Astrocyte (in vitro differentiated cells and primary cell): ENCODE data around the gene NDUFAF8. TPM values are rescaled to one million over a fixed set of nuclear protein-coding genes. Genes with fewer than 3 reads are reported as not detected.

Experiments used
- DNase-seq: peaks from one replicate; pipeline ENCODE4 v3.0.0-alpha.2; 2010; ENCODE audit warnings: low read depth
- FAIRE-seq: peaks from 2 replicates; lab custom pipeline; 2011; peaks lifted over from hg19 to GRCh38; lab: Jason Lieb, UNC
- H2AFZ ChIP-seq: 2 replicates; pipeline ENCODE4 v1.6.0; 2012; ENCODE audit warnings: low read depth, low read length, inconsistent platforms
- H3K27ac ChIP-seq: 2 replicates; pipeline ENCODE4 v1.5.1; 2011; ENCODE audit warnings: low read depth, low read length, inconsistent platforms
- H3K27me3 ChIP-seq: 2 replicates; pipeline ENCODE4 v1.6.0; 2011; ENCODE audit warnings: low read length, inconsistent platforms; ENCODE audit not compliant: insufficient read depth
- H3K36me3 ChIP-seq: 2 replicates; pipeline ENCODE4 v1.5.1; 2011; ENCODE audit warnings: low read length, inconsistent platforms; ENCODE audit not compliant: insufficient read depth
- H3K4me1 ChIP-seq: 2 replicates; pipeline ENCODE4 v1.5.1; 2011; ENCODE audit warnings: low read length, inconsistent platforms; ENCODE audit not compliant: insufficient read depth
- H3K4me2 ChIP-seq: 2 replicates; pipeline ENCODE4 v1.6.0; 2012; ENCODE audit warnings: low read length, inconsistent platforms
- H3K4me3 ChIP-seq: 2 replicates; pipeline ENCODE4 v1.5.1; 2011; ENCODE audit warnings: low read depth, mild to moderate bottlenecking, low read length, inconsistent platforms; ENCODE audit not compliant: insufficient read depth
- H3K79me2 ChIP-seq: 2 replicates; pipeline ENCODE4 v1.6.0; 2012; ENCODE audit warnings: mild to moderate bottlenecking, low read length, inconsistent platforms; ENCODE audit not compliant: insufficient read depth
- H3K9ac ChIP-seq: 2 replicates; pipeline ENCODE4 v1.6.0; 2012; ENCODE audit warnings: mild to moderate bottlenecking, low read length, inconsistent platforms
- H3K9me3 ChIP-seq: 2 replicates; pipeline ENCODE4 v1.5.1; 2012; ENCODE audit warnings: low read depth, mild to moderate bottlenecking, low read length, inconsistent platforms; ENCODE audit not compliant: insufficient read depth
- H4K20me1 ChIP-seq: 2 replicates; pipeline ENCODE4 v1.6.0; 2012; ENCODE audit warnings: low read length, inconsistent platforms; ENCODE audit not compliant: insufficient read depth
- H3K27ac Mint-ChIP-seq: one replicate; pipeline ENCODE4 v1.8.0; 2021; ENCODE audit warnings: mild to moderate bottlenecking, mixed read lengths; ENCODE audit not compliant: unreplicated experiment
- H3K27me3 Mint-ChIP-seq: one replicate; pipeline ENCODE4 v1.8.0; 2021; ENCODE audit warnings: low read depth, mixed read lengths; ENCODE audit not compliant: unreplicated experiment
- H3K36me3 Mint-ChIP-seq: one replicate; pipeline ENCODE4 v1.8.0; 2021; ENCODE audit warnings: low read depth, mixed read lengths; ENCODE audit not compliant: unreplicated experiment
- H3K4me1 Mint-ChIP-seq: one replicate; pipeline ENCODE4 v1.8.0; 2021; ENCODE audit warnings: low read depth, mixed read lengths; ENCODE audit not compliant: unreplicated experiment
- H3K4me3 Mint-ChIP-seq: one replicate; pipeline ENCODE4 v1.8.0; 2021; ENCODE audit warnings: mild to moderate bottlenecking, moderate library complexity, mixed read lengths; ENCODE audit not compliant: unreplicated experiment
- H3K9me3 Mint-ChIP-seq: one replicate; pipeline ENCODE4 v1.8.0; 2021; ENCODE audit warnings: mild to moderate bottlenecking, mixed read lengths; ENCODE audit not compliant: unreplicated experiment
- EZH2 ChIP-seq: IDR thresholded peaks from 2 replicates; pipeline ENCODE4 v1.6.1; 2012; ENCODE audit warnings: mild to moderate bottlenecking, low read length, inconsistent platforms; ENCODE audit not compliant: insufficient read depth
- total RNA-seq: library from RNA; stranded (reverse); gene quantifications from 2 replicates; pipeline ENCODE4 v1.2.1, GENCODE V29; 2021
- TF ChIP-seq, protein P1 (sequence below): IDR thresholded peaks from 2 replicates; pipeline ENCODE4 v1.5.1; 2011; ENCODE audit warnings: low read depth, mild to moderate bottlenecking, inconsistent platforms, low read length, moderate library complexity; ENCODE audit not compliant: insufficient read depth

NDUFAF8 gene
- total RNA-seq, 1 donor from 2014 or later: 67.2 TPM

DNA sequence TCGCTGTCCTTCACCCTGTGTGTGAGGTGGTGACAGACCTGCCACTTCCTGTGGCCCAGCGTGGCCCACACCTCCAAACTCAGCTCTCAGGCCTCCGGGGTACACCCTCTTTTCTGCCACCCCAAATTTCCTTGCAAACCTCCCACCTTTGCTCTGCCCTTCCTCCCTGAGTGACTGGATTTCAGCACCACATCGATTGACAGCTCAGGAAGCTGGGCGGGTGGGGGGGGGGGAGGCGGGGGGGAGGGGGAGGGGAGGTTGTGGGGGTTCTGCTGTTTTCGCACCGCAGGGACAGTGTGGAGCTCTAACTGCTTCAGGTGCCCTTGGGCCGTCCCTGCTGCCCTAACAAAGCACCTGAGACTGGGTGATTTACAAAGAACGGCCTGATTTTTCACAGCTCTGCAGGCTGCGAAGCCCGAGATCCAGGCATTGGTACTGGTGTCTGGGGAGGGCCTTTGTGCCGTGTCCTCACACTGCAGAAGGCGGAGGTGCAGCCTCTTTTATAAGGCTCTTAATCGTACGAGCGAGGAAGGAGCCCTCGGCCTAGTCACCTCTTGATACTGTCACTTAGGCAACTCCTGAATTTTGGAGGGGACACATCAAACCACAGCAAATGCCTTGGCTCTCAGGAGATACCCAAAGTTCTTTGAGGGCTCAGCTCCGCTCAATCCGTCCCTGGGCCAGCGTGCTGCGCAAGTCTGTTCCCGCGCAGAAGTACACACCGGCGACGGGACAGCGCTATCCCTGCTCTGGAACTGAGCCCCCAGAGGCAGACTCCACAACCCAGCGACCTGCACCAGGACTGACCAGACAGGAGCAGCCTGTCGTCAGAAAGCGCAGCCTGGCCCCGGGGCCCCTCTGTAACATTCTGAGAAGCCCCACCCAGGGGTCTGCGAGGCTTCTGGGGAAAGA, 3.6 kb downstream of the NDUFAF8 start:
- H3K36me3 Mint-ChIP-seq: peaks cover 5% of the 10 kb centered on the region

DNA sequence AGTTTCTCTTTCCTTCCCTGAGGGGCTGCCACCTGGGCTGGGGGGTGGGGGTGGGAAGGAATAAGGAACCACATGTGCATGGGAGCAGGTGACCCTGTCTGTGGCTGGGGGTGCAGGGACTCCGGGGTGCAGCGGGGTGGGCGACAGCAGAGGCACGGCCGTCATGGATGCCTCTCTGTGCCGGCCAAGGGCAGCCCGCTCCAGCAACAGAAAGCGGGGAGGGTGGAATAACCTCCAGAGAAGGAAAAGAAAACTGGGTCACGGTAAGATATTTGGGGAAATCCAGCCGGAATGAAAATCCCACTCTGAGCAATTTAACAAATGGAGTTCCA, 4.2 kb downstream of the NDUFAF8 start:
- FAIRE-seq (no peak), DNase-seq (no peak)
- Mint-ChIP-seq H3K27me3 (no peaks in the 10 kb centered on the region), H3K36me3 (peaks cover 3% of the 10 kb centered on the region), H3K4me1 (peaks cover 6% of the 10 kb centered on the region), H3K9me3 (no peaks in the 10 kb centered on the region), H3K27ac (no peak overlapping the region), H3K4me3 (no peak overlapping the region)
- H3K4me1 ChIP-seq: peaks cover 16% of the 10 kb centered on the region
- no peaks in the 10 kb centered on the region for H3K9me3 ChIP-seq
- peaks cover 35% of the 10 kb centered on the region for H3K79me2 ChIP-seq
- no peak overlapping the region for H3K4me3 ChIP-seq
- no peak overlapping the region for H3K27ac ChIP-seq
- no peak overlapping the region for H3K9ac ChIP-seq
- no peak overlapping the region for H2AFZ ChIP-seq
- H3K27me3 ChIP-seq: no peaks in the 10 kb centered on the region
- H4K20me1 ChIP-seq: peaks cover 48% of the 10 kb centered on the region
- TF ChIP-seq, protein P1, sequence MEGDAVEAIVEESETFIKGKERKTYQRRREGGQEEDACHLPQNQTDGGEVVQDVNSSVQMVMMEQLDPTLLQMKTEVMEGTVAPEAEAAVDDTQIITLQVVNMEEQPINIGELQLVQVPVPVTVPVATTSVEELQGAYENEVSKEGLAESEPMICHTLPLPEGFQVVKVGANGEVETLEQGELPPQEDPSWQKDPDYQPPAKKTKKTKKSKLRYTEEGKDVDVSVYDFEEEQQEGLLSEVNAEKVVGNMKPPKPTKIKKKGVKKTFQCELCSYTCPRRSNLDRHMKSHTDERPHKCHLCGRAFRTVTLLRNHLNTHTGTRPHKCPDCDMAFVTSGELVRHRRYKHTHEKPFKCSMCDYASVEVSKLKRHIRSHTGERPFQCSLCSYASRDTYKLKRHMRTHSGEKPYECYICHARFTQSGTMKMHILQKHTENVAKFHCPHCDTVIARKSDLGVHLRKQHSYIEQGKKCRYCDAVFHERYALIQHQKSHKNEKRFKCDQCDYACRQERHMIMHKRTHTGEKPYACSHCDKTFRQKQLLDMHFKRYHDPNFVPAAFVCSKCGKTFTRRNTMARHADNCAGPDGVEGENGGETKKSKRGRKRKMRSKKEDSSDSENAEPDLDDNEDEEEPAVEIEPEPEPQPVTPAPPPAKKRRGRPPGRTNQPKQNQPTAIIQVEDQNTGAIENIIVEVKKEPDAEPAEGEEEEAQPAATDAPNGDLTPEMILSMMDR: no peak
- no peak for TF ChIP-seq EZH2
- no peak overlapping the region for H3K4me2 ChIP-seq
- peaks cover 4% of the 10 kb centered on the region for H3K36me3 ChIP-seq

More for the DNA sequence above, 3.6 kb downstream of the NDUFAF8 start:
- Histone ChIP-seq H3K4me1 (peaks cover 22% of the 10 kb centered on the region), H4K20me1 (peaks cover 49% of the 10 kb centered on the region), H3K4me2 (no peak overlapping the region), H3K9ac (no peak overlapping the region), H3K27ac (no peak overlapping the region), H3K4me3 (no peak overlapping the region), H3K36me3 (peaks cover 4% of the 10 kb centered on the region), H3K27me3 (no peaks in the 10 kb centered on the region), H2AFZ (no peak overlapping the region), H3K9me3 (no peaks in the 10 kb centered on the region), H3K79me2 (peaks cover 41% of the 10 kb centered on the region)
- Mint-ChIP-seq H3K4me1 (peaks cover 11% of the 10 kb centered on the region), H3K27ac (no peak overlapping the region), H3K27me3 (no peaks in the 10 kb centered on the region), H3K4me3 (no peak overlapping the region), H3K9me3 (no peaks in the 10 kb centered on the region)
- no peak for DNase-seq
- no peak for FAIRE-seq
- TF ChIP-seq, protein P1: no peak
- no peak for TF ChIP-seq EZH2
